ENCODE measurements around the gene IGFBP4.

Gene IGFBP4

DNA sequence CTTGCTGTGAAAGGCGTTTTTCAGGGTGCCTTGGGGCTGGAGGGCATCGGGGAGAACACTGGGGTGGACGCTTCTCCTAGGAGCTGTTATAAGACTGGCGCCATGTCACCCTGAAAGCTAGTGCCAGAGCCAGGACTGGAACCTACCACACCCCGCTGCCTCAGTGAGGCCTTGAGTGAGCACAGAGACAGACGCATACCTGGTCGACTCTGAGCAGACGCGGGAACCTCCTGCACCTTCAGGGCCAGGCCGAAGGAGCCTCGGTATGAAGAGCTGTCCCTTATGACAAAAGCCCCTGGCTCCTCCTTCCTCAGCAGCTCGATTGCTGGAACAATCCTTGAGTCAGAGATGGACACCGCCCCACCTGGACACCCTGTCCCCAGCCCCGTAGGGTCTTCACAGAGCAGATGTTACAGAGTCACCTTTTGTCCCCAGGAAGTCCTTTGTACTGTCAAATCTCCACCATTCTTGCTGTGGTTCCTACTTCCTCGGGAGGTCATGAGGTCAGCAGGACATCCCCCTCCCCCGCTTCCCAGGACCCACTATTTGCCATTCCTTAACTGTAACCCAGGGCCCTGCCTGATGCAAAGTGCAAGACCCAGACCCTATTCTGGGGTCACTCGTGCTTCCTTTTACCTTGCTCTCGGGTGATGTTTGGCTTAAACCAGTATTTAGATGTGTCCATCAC lies 41.2 kb downstream of the IGFBP4 start:
- DNase-seq (ENCODE audit: low spot score), result no peak
- H3K27ac ChIP-seq, result peak overlapping the region; percentile 100
- ChIA-PET CTCF (interaction anchor here (0.5 to 1.3 kb wide), 2 partner anchors 76 to 1178 kb away, joined by 3 read pairs; no protein-coding TSS in a partner anchor), POLR2A (ENCODE audit: low non-redundant PET) (interaction anchor here (1.5 kb wide), 1 partner anchor 49 kb away, joined by 4 read pairs; no protein-coding TSS in a partner anchor)
- TF ChIP-seq, protein P1, sequence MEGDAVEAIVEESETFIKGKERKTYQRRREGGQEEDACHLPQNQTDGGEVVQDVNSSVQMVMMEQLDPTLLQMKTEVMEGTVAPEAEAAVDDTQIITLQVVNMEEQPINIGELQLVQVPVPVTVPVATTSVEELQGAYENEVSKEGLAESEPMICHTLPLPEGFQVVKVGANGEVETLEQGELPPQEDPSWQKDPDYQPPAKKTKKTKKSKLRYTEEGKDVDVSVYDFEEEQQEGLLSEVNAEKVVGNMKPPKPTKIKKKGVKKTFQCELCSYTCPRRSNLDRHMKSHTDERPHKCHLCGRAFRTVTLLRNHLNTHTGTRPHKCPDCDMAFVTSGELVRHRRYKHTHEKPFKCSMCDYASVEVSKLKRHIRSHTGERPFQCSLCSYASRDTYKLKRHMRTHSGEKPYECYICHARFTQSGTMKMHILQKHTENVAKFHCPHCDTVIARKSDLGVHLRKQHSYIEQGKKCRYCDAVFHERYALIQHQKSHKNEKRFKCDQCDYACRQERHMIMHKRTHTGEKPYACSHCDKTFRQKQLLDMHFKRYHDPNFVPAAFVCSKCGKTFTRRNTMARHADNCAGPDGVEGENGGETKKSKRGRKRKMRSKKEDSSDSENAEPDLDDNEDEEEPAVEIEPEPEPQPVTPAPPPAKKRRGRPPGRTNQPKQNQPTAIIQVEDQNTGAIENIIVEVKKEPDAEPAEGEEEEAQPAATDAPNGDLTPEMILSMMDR (conservative IDR thresholded peaks at IDR 0.05; ENCODE audit: low read depth), result no peak

DNA sequence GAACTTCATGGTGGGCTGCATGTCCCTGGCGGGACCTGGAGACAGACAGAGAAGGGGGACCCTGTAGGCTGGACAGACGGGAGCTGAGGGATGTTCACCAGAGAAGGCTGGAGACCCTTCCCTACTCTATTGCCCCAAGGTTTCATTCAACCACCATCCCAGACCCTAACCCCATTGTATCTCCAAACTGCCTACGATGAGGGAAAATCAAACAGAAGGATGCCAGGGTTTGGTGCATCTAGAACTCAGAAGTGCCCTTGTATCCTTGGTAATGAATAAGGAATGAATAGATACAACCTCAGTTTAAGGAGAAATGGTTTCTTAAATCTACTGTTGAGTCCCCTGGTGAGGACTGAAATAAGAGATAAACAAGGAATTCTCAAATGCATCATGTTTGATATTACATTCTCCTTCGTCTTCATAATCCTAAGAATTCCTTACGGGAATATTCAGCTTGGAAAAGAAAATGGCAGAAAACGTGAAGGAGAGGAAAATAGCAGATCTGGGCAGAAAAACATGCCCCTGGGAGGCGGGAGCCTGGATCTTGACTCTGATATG lies 41.8 kb downstream of the IGFBP4 start:
- DNase-seq (ENCODE audit: low spot score), result no peak
- H3K27ac ChIP-seq, result peak overlapping the region; percentile 100
- TF ChIP-seq, protein P1 (conservative IDR thresholded peaks at IDR 0.05; ENCODE audit: low read depth), result no peak
- CTCF ChIA-PET, result interaction anchor here (0.5 to 1.3 kb wide), 4 partner anchors 9 to 75 kb away, joined by 3 read pairs; no protein-coding TSS in a partner anchor
- POLR2A ChIA-PET (ENCODE audit: low non-redundant PET), result interaction anchor here (1.5 kb wide), 1 partner anchor 48 kb away, joined by 4 read pairs; no protein-coding TSS in a partner anchor

- peak; percentile 84 for DNase-seq (ENCODE audit: low spot score)
- ChIA-PET CTCF (interaction anchor here (1.2 kb wide), 1 partner anchor 10 kb away, joined by 3 read pairs; no protein-coding TSS in a partner anchor), POLR2A (ENCODE audit: low non-redundant PET) (interaction anchor here (0.6 to 0.7 kb wide), 5 partner anchors 15 to 1215 kb away, joined by 3 to 7 read pairs (median 4); partner anchors contain the start of gene TNS4)
- TF ChIP-seq, protein P1 (conservative IDR thresholded peaks at IDR 0.05; ENCODE audit: low read depth), result no peak
- H3K27ac ChIP-seq, result peak overlapping the region; percentile 100
Measured at GRCh38 chr17:40485851-40486521, 42.7 kb downstream of the IGFBP4 start.

DNA sequence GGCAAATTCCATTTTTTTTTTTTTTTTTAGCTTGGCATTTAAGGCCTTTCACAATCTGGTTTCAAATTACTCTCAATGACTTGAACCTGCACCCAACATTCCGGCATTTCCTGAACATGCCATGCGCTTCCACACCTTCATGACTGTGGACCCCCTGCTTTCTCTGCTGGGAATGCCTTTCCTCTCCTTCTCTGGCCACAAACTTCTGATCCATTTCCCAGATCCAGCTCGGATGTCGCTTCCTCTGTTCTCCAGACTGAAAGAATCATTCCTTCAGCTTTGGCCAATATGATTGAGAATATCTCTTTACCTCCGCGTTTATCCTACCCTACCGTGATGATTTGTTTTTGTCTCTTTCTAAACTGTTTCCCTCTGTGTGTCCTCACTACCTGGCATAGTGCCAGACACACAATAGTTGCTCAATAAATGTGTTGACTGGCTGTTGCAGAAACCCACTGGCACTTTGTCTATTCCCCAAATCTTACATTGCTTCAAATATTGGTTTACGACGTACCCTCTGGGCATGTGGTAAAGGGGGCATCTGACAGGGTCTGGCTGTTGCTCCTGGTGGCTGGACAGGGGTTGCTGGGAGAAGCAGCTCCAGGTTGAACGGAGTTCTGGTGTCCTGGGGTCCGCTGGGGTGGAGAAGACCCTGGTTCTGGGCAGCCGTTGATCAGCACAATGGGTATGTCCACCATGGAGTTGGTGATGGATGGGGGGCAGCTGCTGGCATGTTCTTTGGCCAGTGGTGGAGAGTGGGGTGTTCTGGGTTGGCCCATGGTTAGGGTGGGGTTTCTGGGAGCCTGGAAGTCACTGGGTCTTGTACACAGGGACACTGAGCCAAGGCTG lies 43.5 kb downstream of the IGFBP4 start:
- TF ChIP-seq, protein P1 (conservative IDR thresholded peaks at IDR 0.05; ENCODE audit: low read depth), result no peak
- ChIA-PET CTCF (interaction anchor here (1.0 to 1.2 kb wide), 2 partner anchors 10 to 11 kb away, joined by 3 read pairs; no protein-coding TSS in a partner anchor), POLR2A (ENCODE audit: low non-redundant PET) (interaction anchor here (0.6 to 0.7 kb wide), 5 partner anchors 15 to 1215 kb away, joined by 3 to 7 read pairs (median 4); partner anchors contain the start of gene TNS4)
- peak overlapping the region; percentile 100 for H3K27ac ChIP-seq
- DNase-seq (ENCODE audit: low spot score), result no peak

DNA sequence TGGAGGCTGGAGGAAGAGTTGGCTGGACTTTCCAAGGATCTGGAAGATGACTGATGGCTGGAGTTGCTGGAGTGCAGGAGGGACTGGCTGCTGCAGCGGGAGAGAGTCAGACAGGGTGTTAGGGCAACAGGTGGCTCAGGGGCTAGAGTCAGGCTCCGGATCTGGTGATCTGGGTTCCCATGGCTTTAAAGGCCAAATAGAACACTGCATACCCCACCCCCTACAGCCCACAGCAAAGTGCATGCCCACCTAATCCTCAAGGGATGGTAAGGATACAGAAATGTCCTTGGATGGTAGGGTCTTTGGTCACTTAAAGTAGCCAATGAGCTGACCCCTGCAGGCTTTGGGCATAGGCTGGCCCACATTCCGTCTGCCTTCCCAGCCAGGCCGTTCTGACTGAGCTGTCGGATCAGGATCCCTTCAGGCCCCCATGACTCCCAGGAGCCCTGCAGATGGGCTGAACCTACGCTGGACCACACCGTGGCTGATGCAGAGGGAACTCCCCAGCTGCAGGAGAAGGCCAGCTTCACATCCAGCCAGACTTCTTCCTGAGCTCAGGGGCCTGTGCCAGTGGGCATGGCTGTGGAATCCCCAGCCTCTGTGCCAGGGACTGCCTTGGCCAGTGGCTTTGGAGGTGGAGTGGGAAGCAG lies 44.2 kb downstream of the IGFBP4 start:
- H3K27ac ChIP-seq, result peak overlapping the region; percentile 100
- ChIA-PET POLR2A (ENCODE audit: low non-redundant PET) (interaction anchor here (1.4 kb wide), 1 partner anchor 10 kb away, joined by 3 read pairs; no protein-coding TSS in a partner anchor), CTCF (interaction anchor here (0.6 to 1.0 kb wide), 3 partner anchors 11 to 44 kb away, joined by 3 to 5 read pairs (median 4); no protein-coding TSS in a partner anchor)
- TF ChIP-seq, protein P1 (conservative IDR thresholded peaks at IDR 0.05; ENCODE audit: low read depth), result no peak
- no peak for DNase-seq (ENCODE audit: low spot score)
